Measurements from ENCODE around the gene NADK2.

Gene NADK2

DNA sequence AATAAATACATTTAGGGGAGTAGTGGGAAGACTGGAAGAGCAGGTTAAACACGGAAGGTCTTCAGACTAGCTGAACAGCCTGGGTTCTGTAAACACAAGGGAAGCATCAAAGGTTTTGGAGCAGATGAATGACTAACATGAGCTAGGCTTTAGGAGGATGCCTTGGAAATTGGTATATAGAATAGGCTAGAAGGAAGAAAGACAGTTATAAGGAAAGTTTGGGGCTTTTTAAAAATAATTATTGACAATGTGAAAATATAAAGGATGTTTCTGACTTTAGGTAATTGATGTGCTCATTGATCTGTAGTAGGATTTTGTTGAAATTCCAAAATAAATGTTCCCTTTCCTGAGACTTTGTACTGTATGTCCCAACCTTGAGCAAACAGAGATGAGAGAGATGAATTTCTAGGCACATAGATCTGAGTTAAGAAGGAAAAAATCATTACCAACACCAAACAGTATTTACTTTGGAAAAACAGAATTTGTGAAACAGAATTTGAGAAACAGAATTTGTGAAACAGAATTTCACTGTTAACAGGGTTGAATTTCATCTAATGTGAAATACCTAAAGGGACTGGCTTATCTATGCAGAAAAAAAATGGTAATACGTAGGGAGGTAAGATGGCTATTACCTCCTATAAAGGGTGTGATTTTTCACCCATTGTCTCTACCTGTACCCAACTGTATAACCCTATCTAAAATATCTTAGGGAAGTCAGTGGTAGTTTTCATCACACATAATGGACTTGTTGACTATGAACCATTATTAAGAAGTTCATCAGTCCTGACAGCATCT is 61.0 kb downstream of the NADK2 start:
- peaks cover 60% of the 10 kb centered on the region for H3K36me3 ChIP-seq (ENCODE audit: insufficient read depth, low read length)
- H3K4me3 ChIP-seq (ENCODE audit: low read length), result no peak overlapping the region
- peaks cover 8% of the 10 kb centered on the region for H3K4me1 ChIP-seq (ENCODE audit: insufficient read depth, low read length)
- H3K9me3 ChIP-seq (ENCODE audit: low read length), result no peaks in the 10 kb centered on the region
- H3K27me3 ChIP-seq (ENCODE audit: insufficient read depth, low read length), result no peaks in the 10 kb centered on the region
- H2AFZ ChIP-seq (ENCODE audit: low read depth, low read length), result no peak overlapping the region

DNA sequence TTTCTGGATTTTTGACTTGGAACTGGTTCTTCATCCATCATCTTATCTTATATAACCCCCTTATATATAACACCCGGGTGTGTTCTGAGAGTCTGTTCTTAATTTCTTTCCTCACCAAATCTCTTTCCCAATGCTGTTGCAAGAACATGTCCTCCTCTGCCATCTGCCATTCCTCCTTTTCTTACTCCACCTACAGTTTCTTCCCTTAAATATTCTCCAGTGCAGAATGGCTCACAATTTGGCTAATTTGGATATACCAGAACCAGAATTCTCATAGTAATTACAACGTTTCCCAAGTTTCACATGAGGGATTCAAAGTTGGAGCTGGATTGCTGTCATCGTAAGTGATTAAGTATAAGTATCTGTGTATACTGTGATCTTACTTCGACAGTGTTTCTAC is 61.8 kb downstream of the NADK2 start:
- H3K4me1 ChIP-seq (ENCODE audit: insufficient read depth, low read length), result peaks cover 8% of the 10 kb centered on the region
- peaks cover 65% of the 10 kb centered on the region for H3K36me3 ChIP-seq (ENCODE audit: insufficient read depth, low read length)
- H3K4me3 ChIP-seq (ENCODE audit: low read length), result no peak overlapping the region
- H2AFZ ChIP-seq (ENCODE audit: low read depth, low read length), result no peak overlapping the region
- H3K9me3 ChIP-seq (ENCODE audit: low read length), result no peaks in the 10 kb centered on the region
- no peaks in the 10 kb centered on the region for H3K27me3 ChIP-seq (ENCODE audit: insufficient read depth, low read length)

DNA sequence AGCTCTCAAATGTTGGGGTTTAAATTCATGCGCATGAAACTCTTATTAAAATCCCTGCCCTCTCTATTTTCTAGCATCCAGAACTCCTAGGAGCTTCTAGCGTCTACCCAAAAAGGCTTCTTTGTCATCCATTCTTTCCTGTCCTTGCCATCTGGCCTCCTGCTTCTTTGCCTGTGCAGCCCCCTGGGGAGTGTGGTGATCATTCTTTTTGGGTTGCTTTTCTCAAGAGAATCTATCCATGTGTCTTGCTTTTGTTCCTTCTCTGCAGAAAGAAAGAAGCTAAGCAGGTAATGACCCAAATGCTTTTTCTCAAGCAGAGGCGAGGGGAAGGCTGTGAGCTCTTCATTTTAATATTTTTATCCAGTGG is 63.2 kb downstream of the NADK2 start:
- Histone ChIP-seq H3K27me3 (ENCODE audit: insufficient read depth, low read length) (no peaks in the 10 kb centered on the region), H2AFZ (ENCODE audit: low read depth, low read length) (no peak overlapping the region), H3K9me3 (ENCODE audit: low read length) (no peaks in the 10 kb centered on the region), H3K4me3 (ENCODE audit: low read length) (no peak overlapping the region), H3K4me1 (ENCODE audit: insufficient read depth, low read length) (peaks cover 8% of the 10 kb centered on the region), H3K36me3 (ENCODE audit: insufficient read depth, low read length) (peaks cover 74% of the 10 kb centered on the region)

DNA sequence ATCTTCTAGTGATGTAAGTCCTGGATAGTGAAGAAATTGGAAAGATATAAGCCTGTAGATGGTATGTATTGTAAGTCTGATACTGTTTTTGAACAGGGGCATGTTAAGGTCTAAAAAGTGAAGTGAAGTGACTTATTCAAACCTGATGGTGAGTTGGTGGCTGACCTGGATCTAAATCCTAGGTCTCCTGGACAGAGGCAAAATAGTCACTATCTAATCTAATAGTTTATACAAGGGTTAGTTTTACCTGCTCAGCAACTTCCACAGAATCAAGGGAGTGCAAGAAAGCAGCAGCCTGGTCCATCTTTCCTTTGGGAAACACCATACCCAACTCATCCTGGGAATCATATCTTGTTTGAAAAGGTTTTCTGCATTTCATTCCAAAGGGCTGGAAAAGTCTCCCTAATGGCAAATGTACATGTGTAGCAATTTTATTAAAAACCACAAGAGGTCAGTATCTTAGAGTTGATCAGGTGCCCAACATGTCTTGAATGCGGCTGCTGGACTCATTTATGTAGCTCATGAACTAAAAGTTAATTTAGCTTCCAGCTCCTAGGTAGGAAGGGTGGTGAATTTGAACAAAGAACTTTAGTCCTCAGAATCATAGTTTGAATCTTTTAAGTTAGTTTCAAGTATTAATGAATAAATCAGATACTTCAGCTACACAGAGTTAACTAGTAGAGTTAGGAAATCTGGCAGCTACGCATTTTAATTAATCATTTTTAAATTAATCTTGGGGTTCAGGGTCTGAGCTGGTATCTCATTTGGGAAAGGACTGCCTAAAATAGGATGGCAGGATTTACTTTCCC is 63.8 kb downstream of the NADK2 start:
- Histone ChIP-seq H3K4me3 (ENCODE audit: low read length) (no peak overlapping the region), H2AFZ (ENCODE audit: low read depth, low read length) (no peak overlapping the region), H3K27me3 (ENCODE audit: insufficient read depth, low read length) (no peaks in the 10 kb centered on the region), H3K36me3 (ENCODE audit: insufficient read depth, low read length) (peaks cover 79% of the 10 kb centered on the region), H3K4me1 (ENCODE audit: insufficient read depth, low read length) (peaks cover 8% of the 10 kb centered on the region), H3K9me3 (ENCODE audit: low read length) (no peaks in the 10 kb centered on the region)

DNA sequence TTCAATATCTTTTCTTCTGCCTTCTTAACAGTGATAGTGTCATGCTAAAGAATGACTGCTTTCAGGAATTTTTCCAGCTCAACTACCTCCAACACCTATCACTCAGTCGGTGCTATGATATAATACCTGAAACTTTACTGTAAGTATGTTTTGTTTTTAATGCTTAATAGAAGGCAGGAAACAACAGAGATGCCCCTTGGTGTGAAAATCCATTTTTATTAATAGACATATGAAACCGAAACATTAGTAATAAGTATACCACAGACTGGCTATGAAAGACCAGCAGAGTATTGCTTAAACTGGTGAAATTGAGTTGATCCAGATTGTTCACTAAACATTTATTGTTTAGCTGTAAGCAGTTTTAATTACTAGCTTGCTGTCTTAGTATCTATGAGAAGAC is 64.6 kb downstream of the NADK2 start:
- Histone ChIP-seq H3K36me3 (ENCODE audit: insufficient read depth, low read length) (peaks cover 79% of the 10 kb centered on the region), H3K4me1 (ENCODE audit: insufficient read depth, low read length) (peaks cover 8% of the 10 kb centered on the region), H3K4me3 (ENCODE audit: low read length) (no peak overlapping the region), H3K9me3 (ENCODE audit: low read length) (no peaks in the 10 kb centered on the region), H3K27me3 (ENCODE audit: insufficient read depth, low read length) (no peaks in the 10 kb centered on the region), H2AFZ (ENCODE audit: low read depth, low read length) (no peak overlapping the region)

DNA sequence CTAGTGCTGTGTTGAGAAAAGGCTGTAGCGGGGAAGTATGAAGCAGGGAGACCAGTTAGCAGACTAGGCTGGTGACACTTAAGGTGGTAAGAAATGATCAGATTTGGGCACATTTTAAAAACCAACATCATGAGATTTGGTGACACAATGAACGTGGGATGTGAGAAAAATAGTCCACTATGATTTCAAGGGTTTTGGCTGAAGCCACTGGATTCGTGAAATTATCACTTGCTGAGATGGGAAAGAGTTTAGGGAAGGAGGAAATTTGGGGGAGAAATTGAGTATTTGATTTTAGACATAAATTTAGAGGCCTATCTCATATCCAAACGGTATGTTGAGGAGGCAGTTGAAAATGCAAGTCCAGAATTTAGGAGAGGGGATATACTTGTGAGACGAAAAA is 66.7 kb downstream of the NADK2 start:
- H3K36me3 ChIP-seq (ENCODE audit: insufficient read depth, low read length), result peaks cover 78% of the 10 kb centered on the region
- no peak overlapping the region for H3K4me3 ChIP-seq (ENCODE audit: low read length)
- H3K27me3 ChIP-seq (ENCODE audit: insufficient read depth, low read length), result no peaks in the 10 kb centered on the region
- H2AFZ ChIP-seq (ENCODE audit: low read depth, low read length), result no peak overlapping the region
- no peaks in the 10 kb centered on the region for H3K9me3 ChIP-seq (ENCODE audit: low read length)
- peaks cover 8% of the 10 kb centered on the region for H3K4me1 ChIP-seq (ENCODE audit: insufficient read depth, low read length)

DNA sequence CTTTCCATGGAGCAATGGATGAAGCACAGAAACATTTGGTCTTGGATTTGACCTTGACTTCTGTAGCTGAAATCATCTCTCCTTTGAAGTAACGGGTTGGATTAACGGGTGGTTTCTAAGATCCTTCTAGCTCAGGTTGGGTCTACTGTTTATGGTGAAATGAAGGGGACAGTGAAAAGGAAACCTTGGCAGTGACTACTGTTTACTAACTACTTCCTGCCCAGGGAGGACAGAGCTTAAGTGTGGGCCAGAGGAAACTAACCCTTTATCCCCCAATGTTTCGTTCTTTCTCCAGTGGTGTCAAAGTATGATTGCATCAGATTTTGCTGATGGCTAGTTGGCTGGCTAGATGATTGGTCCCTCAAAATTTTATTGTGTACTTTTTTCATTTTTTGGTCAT is 67.6 kb downstream of the NADK2 start:
- no peaks in the 10 kb centered on the region for H3K9me3 ChIP-seq (ENCODE audit: low read length)
- peaks cover 8% of the 10 kb centered on the region for H3K4me1 ChIP-seq (ENCODE audit: insufficient read depth, low read length)
- H2AFZ ChIP-seq (ENCODE audit: low read depth, low read length), result no peak overlapping the region
- peaks cover 80% of the 10 kb centered on the region for H3K36me3 ChIP-seq (ENCODE audit: insufficient read depth, low read length)
- no peak overlapping the region for H3K4me3 ChIP-seq (ENCODE audit: low read length)
- H3K27me3 ChIP-seq (ENCODE audit: insufficient read depth, low read length), result no peaks in the 10 kb centered on the region

DNA sequence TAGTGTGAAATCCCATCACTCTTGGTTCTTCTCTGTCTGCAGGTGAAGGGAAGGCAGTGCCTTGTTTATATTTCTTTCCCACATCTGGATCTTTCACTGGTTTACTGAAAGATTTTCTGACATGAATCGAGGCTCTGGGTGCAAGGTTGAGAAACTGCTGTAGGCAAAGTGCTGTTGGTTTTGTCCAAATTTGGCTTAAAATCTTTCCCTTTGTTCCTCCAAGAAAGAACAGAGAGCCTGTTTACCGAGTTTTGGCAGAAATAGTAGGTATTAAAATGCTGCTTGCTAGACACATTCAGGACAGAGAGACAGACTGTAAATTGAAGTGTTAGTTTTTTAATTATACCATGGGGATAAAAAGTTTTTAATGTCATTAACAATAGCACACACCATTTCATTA is 68.3 kb downstream of the NADK2 start:
- H3K36me3 ChIP-seq (ENCODE audit: insufficient read depth, low read length), result peaks cover 81% of the 10 kb centered on the region

DNA sequence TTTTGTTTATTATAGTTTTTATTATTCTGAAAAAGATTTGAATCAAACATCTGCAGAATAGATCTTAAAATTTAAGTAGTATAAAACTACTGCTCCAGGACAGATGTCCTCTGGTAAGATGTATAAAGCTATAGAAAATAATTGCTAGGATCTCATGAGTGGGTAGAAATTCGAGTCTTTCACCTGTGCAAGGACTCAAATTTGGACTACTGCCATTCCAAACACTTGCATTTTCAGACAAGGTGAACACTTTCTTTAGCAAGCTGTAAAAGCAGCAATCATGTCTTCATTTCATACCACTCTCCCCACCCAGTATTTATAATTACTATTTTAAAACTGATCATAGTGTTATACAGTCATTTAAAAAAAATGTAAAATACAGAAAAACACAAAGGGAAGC is 69.1 kb downstream of the NADK2 start:
- Histone ChIP-seq H3K4me1 (ENCODE audit: insufficient read depth, low read length) (peaks cover under 1% of the 10 kb centered on the region), H2AFZ (ENCODE audit: low read depth, low read length) (no peak overlapping the region), H3K36me3 (ENCODE audit: insufficient read depth, low read length) (peaks cover 85% of the 10 kb centered on the region), H3K4me3 (ENCODE audit: low read length) (no peak overlapping the region), H3K27me3 (ENCODE audit: insufficient read depth, low read length) (no peaks in the 10 kb centered on the region), H3K9me3 (ENCODE audit: low read length) (no peaks in the 10 kb centered on the region)

More for the DNA sequence above, 68.3 kb downstream of the NADK2 start:
- H2AFZ ChIP-seq (ENCODE audit: low read depth, low read length), result no peak overlapping the region
- H3K9me3 ChIP-seq (ENCODE audit: low read length), result no peaks in the 10 kb centered on the region
- no peaks in the 10 kb centered on the region for H3K27me3 ChIP-seq (ENCODE audit: insufficient read depth, low read length)
- no peak overlapping the region for H3K4me3 ChIP-seq (ENCODE audit: low read length)
- H3K4me1 ChIP-seq (ENCODE audit: insufficient read depth, low read length), result peaks cover 5% of the 10 kb centered on the region

DNA sequence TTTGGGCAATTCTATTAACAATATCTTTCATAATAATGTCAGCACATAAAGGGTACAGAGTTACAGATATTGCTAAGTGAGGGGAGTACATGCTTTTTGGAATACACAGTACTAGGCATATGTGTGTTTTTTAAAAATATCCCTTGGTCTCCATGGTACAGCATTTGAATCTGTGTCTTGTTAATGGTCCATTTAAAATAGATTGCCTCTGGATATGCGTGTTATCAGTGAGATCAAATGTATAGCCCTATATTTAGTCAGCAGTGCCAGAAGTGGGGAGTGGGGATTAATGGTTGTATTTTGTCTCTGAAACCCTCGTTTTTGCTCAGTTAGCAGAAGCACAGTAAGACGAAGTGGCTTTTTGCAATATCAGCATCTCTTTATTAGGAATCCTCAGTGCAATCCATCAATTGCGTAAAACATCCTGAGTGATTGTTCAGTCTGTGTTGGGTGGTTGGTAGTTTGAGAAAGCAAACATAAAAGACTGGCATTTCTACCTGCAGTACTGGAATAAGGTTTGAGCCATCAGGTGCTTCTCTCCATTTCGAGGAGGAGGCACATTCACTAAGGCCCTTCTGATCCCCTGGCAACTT is 70.8 kb downstream of the NADK2 start:
- no peaks in the 10 kb centered on the region for H3K4me1 ChIP-seq (ENCODE audit: insufficient read depth, low read length)
- no peaks in the 10 kb centered on the region for H3K27me3 ChIP-seq (ENCODE audit: insufficient read depth, low read length)
- H3K4me3 ChIP-seq (ENCODE audit: low read length), result no peak overlapping the region
- H2AFZ ChIP-seq (ENCODE audit: low read depth, low read length), result no peak overlapping the region
- peaks cover 88% of the 10 kb centered on the region for H3K36me3 ChIP-seq (ENCODE audit: insufficient read depth, low read length)
- H3K9me3 ChIP-seq (ENCODE audit: low read length), result no peaks in the 10 kb centered on the region

DNA sequence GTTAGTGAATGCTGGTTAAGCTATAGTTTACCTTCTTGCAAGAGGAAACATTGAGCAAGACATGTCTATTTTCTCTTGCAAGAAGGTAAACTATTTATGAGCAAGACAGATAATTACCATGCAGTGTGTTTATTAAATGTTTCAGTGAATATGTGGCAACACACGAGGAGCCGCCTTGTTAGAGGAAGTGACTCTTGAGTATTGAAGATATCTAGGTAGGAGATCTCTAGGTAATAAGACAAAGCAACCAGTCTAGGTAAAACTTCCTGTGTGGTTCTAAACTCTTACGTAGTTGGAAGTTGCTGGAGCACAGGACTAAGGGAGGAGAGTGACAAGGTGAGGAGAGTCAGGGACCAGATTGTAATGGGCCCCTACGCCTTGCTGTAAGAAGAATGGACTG is 73.0 kb downstream of the NADK2 start:
- no peak overlapping the region for H3K4me3 ChIP-seq (ENCODE audit: low read length)
- no peaks in the 10 kb centered on the region for H3K4me1 ChIP-seq (ENCODE audit: insufficient read depth, low read length)
- peaks cover 91% of the 10 kb centered on the region for H3K36me3 ChIP-seq (ENCODE audit: insufficient read depth, low read length)

DNA sequence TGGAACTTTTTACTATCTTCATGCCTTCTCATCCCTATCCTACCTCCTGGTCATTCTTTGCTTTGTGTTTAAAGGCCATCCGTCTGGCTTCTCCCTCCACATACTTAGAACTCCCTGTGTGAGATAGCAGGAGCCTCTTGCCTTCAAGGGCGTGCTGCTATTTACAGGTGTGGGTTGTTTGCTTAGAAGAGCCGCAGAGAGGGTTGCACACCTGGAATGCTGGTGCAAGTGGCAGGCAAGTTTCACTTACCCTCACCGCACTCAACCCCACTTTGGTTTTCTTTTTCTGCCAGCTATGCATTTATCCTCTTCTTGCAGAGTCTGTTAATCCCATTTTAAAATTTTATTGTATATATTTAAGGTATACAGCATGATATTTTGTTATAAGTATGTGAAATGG is 77.3 kb downstream of the NADK2 start:
- peaks cover 88% of the 10 kb centered on the region for H3K36me3 ChIP-seq (ENCODE audit: insufficient read depth, low read length)
- no peaks in the 10 kb centered on the region for H3K27me3 ChIP-seq (ENCODE audit: insufficient read depth, low read length)
- H3K4me3 ChIP-seq (ENCODE audit: low read length), result no peak overlapping the region
- no peaks in the 10 kb centered on the region for H3K4me1 ChIP-seq (ENCODE audit: insufficient read depth, low read length)
- peaks cover 3% of the 10 kb centered on the region for H3K9me3 ChIP-seq (ENCODE audit: low read length)
- H2AFZ ChIP-seq (ENCODE audit: low read depth, low read length), result no peak overlapping the region

More for the DNA sequence above, 73.0 kb downstream of the NADK2 start:
- H2AFZ ChIP-seq (ENCODE audit: low read depth, low read length), result no peak overlapping the region
- H3K9me3 ChIP-seq (ENCODE audit: low read length), result no peaks in the 10 kb centered on the region
- H3K27me3 ChIP-seq (ENCODE audit: insufficient read depth, low read length), result no peaks in the 10 kb centered on the region

DNA sequence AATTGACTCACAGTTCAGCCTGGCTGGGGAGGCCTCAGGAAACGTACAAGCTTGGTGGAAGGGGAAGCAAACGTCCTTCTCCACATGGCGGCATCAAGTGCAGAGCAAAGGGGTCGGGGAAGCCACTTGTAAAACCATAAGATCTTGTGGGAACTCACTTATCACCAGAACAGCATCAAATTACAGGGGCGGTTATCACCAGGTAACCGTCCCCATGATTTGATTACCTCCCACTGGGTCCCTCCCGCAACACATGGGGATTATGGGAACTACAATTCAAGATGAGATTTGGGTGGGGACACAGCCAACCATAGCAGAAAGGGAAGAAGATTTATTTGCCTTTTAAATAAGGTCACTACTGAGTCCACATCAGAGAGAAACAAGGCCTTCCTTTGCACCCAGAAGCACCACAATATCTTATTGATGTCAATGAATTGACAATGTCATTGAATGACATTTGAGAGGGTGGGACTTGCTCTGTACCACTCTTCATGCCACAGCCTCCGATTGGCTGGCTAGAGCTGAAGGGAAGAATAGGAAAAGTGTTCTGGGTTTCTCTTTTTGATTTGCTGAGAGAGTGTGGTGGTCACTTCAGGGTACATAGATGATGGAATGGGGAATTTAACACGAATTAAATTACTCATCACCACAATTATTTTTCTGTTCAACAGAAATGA is 78.8 kb downstream of the NADK2 start:
- H3K4me3 ChIP-seq (ENCODE audit: low read length), result no peak overlapping the region
- peaks cover 89% of the 10 kb centered on the region for H3K36me3 ChIP-seq (ENCODE audit: insufficient read depth, low read length)
- H2AFZ ChIP-seq (ENCODE audit: low read depth, low read length), result no peak overlapping the region

More for the DNA sequence above, 78.8 kb downstream of the NADK2 start:
- H3K27me3 ChIP-seq (ENCODE audit: insufficient read depth, low read length), result no peaks in the 10 kb centered on the region
- no peaks in the 10 kb centered on the region for H3K4me1 ChIP-seq (ENCODE audit: insufficient read depth, low read length)
- H3K9me3 ChIP-seq (ENCODE audit: low read length), result peaks cover 3% of the 10 kb centered on the region
